Ramos (cell line): ENCODE measurements around the gene KRT76.

Source experiments
- in situ Hi-C: fragments of 300-500 bp; cut with MboI; formaldehyde crosslinking; loops from one replicate; pipeline ENCODE4 v1.14.3; 2022; ENCODE audit warnings: low sequenced_read_pairs; ENCODE audit not compliant: unreplicated experiment

Gene KRT76

DNA sequence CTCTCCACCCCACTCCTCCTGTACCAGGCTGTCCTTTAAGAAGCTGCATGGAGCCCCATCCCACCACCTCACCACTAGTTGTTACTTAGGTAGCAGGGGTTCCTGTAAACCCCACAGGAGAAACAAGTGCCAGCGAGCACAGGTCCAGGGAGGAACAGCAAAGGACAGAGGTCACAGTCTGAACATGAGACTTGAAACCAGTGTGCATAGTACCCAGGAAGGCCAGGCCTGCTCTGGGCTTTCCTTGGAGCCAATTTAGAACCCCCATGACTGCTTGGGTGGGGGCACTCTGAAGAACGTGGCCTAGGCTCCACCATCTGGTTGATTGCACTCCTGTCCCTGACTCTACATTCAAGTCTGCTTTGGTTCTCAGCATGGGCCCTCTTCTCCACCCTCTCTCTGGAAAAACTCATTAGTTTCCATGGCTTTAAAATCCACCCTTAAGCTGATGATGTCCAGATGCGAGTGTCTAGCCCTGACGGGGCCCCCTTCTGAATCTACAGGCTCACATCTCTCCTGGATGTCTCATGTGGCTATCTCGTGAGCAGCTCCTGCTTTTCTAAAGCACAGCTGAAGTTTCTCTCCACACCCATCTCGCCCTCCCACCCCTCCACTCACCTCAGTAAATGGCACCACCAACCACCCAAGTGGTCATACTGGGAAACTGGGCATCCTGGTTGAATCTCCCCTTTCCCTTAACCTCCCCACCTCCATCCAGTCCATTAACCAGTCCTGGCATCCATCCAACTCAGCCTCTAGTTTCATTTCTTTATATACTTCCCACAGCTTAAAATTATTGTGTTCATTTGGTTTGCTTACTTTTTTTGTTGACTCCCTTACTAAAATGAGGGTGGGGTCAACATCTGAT is 10.4 kb upstream of the KRT76 start:
- in situ Hi-C loops, result no loop called here

DNA sequence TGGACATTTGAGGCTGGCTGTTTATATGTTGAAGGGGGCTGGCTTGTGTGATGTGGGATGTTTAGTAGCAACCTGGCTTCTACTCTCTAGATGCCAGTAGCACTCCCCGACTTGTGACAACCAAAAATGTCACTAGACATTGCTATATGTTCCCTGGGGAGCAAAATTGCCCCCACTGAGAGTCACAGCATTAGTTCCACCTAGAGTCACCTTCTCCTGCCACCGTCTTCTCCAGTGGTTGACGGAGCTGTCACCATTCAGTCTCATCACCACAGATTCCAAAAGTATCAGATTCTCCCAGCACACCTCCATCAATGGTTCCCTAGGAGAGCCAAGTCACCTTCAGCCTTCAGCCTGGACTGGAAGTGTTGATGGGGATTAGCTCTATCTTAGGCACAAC is 7.8 kb upstream of the KRT76 start:
- in situ Hi-C loops, result no loop called here

- in situ Hi-C loops, result no loop called here
These were observed 6.6 kb upstream of the KRT76 start for GRCh38 chr12:52783563-52784316.

- in situ Hi-C loops, result no loop called here
These were observed 5.4 kb upstream of the KRT76 start for GRCh38 chr12:52782502-52782901.

DNA sequence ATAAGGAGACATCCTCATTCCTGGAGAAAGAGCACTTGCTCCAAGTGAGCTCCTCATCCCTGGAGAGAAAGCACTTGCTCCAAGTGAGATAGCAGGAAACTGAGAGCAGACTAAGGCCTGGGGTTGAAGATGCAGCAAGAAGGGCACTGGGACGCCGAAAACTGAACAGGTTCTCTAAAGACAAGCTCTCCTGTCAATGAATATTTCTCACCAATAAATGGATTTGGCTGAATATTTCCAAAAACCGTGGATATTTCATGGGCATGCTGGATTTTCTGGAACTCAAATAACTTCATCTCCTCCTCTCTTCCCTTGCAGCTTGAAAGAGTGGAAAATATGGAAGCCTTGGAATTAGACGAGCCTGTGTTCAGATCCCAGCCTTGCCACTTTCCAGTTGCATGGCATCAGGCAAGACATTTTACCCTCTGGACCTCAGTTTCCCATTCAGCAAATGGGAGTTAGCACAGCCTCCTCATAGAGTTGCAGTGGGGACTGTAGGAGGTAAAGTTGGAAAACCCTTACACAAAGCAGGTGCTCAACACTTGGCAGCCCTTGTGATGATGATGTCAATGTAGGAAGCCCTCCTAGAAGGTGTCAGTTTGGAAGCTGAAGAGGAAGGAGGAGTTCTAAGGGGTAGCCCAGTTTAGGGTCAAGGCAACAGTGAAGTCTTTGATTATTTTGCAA is 4.4 kb upstream of the KRT76 start:
- in situ Hi-C loops, result no loop called here

- in situ Hi-C loops, result no loop called here
These were observed 2.8 kb upstream of the KRT76 start for GRCh38 chr12:52779914-52780313.

DNA sequence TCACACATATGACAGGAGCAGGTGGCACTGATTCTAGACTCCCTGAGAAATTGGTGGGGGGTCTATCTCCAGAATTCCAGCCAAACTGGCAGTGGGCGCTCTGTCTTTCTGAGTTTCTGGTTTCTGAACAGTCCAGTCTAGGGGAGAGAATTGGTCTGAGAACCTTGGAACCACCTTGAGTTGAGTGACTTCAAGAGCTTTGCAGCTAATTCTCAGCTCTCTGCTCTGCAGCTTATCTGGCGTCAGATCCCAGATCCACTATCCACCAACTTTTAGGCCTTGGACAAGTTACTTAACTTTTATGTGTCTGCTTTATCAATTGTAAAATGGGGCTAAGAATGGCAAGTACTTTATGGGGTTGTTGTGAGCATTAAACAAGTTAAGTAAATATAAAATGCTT is 1.7 kb upstream of the KRT76 start:
- in situ Hi-C loops, result no loop called here

- in situ Hi-C loops, result no loop called here
These were observed 421 bp upstream of the KRT76 start for GRCh38 chr12:52777566-52777965.

- in situ Hi-C loops, result no loop called here
These were observed 710 bp downstream of the KRT76 start for GRCh38 chr12:52776435-52776834.

DNA sequence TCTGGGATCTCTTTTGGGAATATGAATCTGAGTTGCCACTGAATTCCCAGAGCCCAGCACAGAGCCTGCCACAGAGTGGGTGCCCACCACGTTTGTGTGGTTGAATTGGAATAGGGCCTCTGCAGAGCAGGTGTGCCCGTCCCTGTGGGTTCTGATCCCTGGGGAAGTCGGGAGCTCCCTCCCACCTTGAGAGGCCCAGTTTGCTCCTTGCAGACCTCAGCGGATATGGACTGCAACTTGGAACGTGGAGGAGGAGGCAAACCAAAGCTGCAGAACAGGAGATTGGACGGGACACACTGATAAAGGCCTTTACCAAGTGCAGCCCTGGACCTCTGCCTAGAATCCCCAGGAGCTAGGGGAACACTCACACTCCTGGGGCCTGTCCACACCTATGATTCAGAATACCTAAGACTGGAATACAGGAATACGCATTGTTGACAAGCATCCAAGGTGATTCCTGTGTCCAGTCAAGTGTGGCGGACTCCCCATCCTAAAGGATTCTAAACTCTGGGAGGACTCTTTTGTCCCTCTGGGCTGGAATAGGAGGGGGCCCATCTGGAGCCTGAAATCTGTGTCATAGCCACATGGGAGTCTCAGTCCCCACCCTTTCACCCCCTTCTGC is 2.4 kb downstream of the KRT76 start:
- in situ Hi-C loops, result no loop called here

DNA sequence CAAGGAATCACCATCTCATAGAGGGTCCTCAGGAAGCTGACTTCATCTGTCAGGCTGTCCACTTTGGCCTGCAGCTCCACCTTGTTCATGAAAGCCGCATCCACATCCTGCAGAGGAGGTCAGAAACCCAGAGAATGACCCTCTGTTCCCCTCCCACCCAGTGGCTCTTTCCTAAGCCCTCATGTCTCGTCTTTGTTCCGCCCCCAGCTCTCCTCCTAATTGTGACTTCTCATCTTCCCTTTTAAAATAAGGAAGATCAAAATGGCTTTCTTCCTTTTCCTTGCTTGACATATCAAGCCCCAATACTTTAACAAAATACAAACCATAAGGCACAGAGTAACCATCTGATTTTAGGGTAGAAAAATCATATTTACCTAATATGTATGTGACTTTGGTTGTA is 4.4 kb downstream of the KRT76 start:
- in situ Hi-C loops, result no loop called here

DNA sequence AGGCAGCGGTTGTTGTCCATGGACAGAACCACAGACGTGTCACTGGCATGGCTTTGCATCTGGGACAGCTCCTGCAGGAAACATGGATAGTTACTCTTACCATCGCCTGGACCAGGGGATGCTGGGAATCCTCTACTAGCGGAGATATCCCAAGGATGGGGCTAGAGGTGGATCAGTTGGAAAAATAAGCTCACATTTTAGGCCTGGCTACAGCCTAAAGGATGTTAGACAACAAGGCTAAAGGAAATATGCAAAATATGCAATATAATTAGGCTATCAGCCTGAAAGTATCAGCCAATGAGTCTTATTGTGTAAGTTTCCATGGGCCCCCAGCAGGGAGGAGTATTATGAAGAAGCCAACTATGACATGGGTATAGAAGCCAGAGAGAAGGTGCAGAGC is 5.0 kb downstream of the KRT76 start:
- in situ Hi-C loops, result no loop called here

GRCh38 chr12:52771505-52771904 is 5.6 kb downstream of the KRT76 start:
- in situ Hi-C loops, result no loop called here

DNA sequence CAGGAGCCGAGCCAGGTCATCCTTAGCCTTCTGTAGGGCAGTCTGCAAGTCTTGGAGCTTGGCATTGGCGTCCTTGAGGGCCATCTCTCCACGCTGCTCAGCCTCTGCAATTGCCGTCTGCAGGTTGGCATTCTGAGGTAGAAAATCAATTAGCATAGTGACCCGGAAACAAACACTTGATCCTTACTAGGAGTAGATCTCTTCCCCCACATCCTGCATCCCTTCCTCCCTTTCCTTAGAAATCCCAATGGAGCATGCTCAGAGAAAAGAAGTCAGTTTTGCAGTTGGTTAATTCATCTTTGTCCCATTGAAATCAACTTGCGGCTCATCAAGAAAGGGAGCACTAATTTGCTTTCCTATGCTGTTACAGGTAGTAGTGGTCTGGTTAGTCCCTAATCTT is 6.1 kb downstream of the KRT76 start:
- in situ Hi-C loops, result no loop called here

- in situ Hi-C loops, result no loop called here
These were observed 7.2 kb downstream of the KRT76 start for GRCh38 chr12:52769946-52770345.

- in situ Hi-C loops, result no loop called here
These were observed 7.8 kb downstream of the KRT76 start for GRCh38 chr12:52769354-52769753.

GRCh38 chr12:52768479-52769200 is 8.5 kb downstream of the KRT76 start:
- in situ Hi-C loops, result no loop called here

GRCh38 chr12:52767427-52767826 is 9.7 kb downstream of the KRT76 start:
- in situ Hi-C loops, result no loop called here

- in situ Hi-C loops, result no loop called here
These were observed 10.1 kb downstream of the KRT76 start for GRCh38 chr12:52767020-52767379.

GRCh38 chr12:52766351-52767019 is 10.7 kb downstream of the KRT76 start:
- in situ Hi-C loops, result no loop called here
